Osteoblast (primary cell): ENCODE measurements around the gene FAM110A. TPM values are rescaled to one million over a fixed set of nuclear protein-coding genes. Genes with fewer than 3 reads are reported as not detected.

ENCODE experiments used
- DNase-seq: peaks from one replicate; pipeline ENCODE4 v3.0.0; 2011; ENCODE audit warnings: low spot score, mixed read lengths; ENCODE audit not compliant: insufficient read length; ENCODE audit errors: missing footprints
- H2AFZ ChIP-seq: 2 replicates; pipeline ENCODE4 v1.6.0; 2011; ENCODE audit warnings: mild to moderate bottlenecking, low read length
- H3K27ac ChIP-seq: 2 replicates; pipeline ENCODE4 v1.5.1; 2011; ENCODE audit warnings: mild to moderate bottlenecking, low read depth, low read length, moderate library complexity
- H3K27me3 ChIP-seq: 2 replicates; pipeline ENCODE4 v1.6.0; 2012; ENCODE audit warnings: mild to moderate bottlenecking, control low read depth, inconsistent platforms, low read length, moderate library complexity; ENCODE audit not compliant: insufficient read depth
- H3K36me3 ChIP-seq: 2 replicates; pipeline ENCODE4 v1.5.1; 2011; ENCODE audit warnings: mild to moderate bottlenecking, low read length, control low read depth, moderate library complexity; ENCODE audit not compliant: insufficient read depth
- H3K4me1 ChIP-seq: 2 replicates; pipeline ENCODE4 v1.5.1; 2011; ENCODE audit warnings: mild to moderate bottlenecking, low read length, control low read depth, moderate library complexity; ENCODE audit not compliant: insufficient read depth
- H3K4me2 ChIP-seq: 2 replicates; pipeline ENCODE4 v1.6.0; 2011; ENCODE audit warnings: mild to moderate bottlenecking, low read length; ENCODE audit not compliant: insufficient read depth
- H3K4me3 ChIP-seq: fragments of 200-600 bp; sonication (generic); 3 replicates; pipeline ENCODE4 v1.5.1; 2012; ENCODE audit warnings: mild to moderate bottlenecking, low read length, inconsistent platforms; ENCODE audit not compliant: insufficient read depth
- H3K79me2 ChIP-seq: 2 replicates; pipeline ENCODE4 v1.6.0; 2012; ENCODE audit warnings: mild to moderate bottlenecking, low read length, control low read depth, inconsistent platforms; ENCODE audit not compliant: insufficient read depth
- H3K9me3 ChIP-seq: 2 replicates; pipeline ENCODE4 v1.5.1; 2011; ENCODE audit warnings: low read depth, low read length, control low read depth
- H4K20me1 ChIP-seq: 2 replicates; pipeline ENCODE4 v1.6.0; 2012; ENCODE audit warnings: mild to moderate bottlenecking, low read length, control low read depth; ENCODE audit not compliant: insufficient read depth
- CTCF ChIP-seq: IDR thresholded peaks from 2 replicates; pipeline ENCODE4 v1.5.1; 2011; ENCODE audit warnings: mild to moderate bottlenecking, low read depth, low read length, moderate library complexity; ENCODE audit errors: extremely low read depth
- total RNA-seq: library from RNA; depleted of rRNA; stranded (reverse); fragments of >200 nt; gene quantifications from 2 replicates; pipeline ENCODE4 v1.2.3, GENCODE V29; 2012

Gene FAM110A
- total RNA-seq, 1 donor = 9.8 TPM

- no peak overlapping the region for H3K4me2 ChIP-seq
- H3K27me3 ChIP-seq = no peaks in the 10 kb centered on the region
- H3K4me3 ChIP-seq = no peak overlapping the region
- no peaks in the 10 kb centered on the region for H3K4me1 ChIP-seq
- TF ChIP-seq CTCF = no peak
- no peak overlapping the region for H3K27ac ChIP-seq
- H2AFZ ChIP-seq = no peak overlapping the region
- no peaks in the 10 kb centered on the region for H3K79me2 ChIP-seq
- H3K36me3 ChIP-seq = no peaks in the 10 kb centered on the region
- no peaks in the 10 kb centered on the region for H3K9me3 ChIP-seq
- DNase-seq = no peak
- H4K20me1 ChIP-seq = no peaks in the 10 kb centered on the region
These were observed 13.7 kb upstream of the FAM110A start for GRCh38 chr20:819680-820322.

- Histone ChIP-seq H3K4me3 (no peak overlapping the region), H3K27me3 (no peaks in the 10 kb centered on the region), H4K20me1 (no peaks in the 10 kb centered on the region), H3K36me3 (no peaks in the 10 kb centered on the region), H3K27ac (no peak overlapping the region), H3K4me2 (no peak overlapping the region), H3K79me2 (no peaks in the 10 kb centered on the region), H3K9me3 (no peaks in the 10 kb centered on the region), H3K4me1 (no peaks in the 10 kb centered on the region), H2AFZ (no peak overlapping the region)
- DNase-seq = no peak
- TF ChIP-seq CTCF = no peak
These were observed 13.1 kb upstream of the FAM110A start for GRCh38 chr20:820323-820953.

- H3K9me3 ChIP-seq = no peaks in the 10 kb centered on the region
- no peak overlapping the region for H3K4me2 ChIP-seq
- H3K4me3 ChIP-seq = no peak overlapping the region
- H4K20me1 ChIP-seq = no peaks in the 10 kb centered on the region
- DNase-seq = peak; percentile 58
- no peak overlapping the region for H2AFZ ChIP-seq
- no peaks in the 10 kb centered on the region for H3K36me3 ChIP-seq
- H3K79me2 ChIP-seq = no peaks in the 10 kb centered on the region
- H3K4me1 ChIP-seq = no peaks in the 10 kb centered on the region
- H3K27ac ChIP-seq = no peak overlapping the region
- no peak for TF ChIP-seq CTCF
- H3K27me3 ChIP-seq = no peaks in the 10 kb centered on the region
These were observed 12.3 kb upstream of the FAM110A start for GRCh38 chr20:821046-821730.

- no peak for TF ChIP-seq CTCF
- H3K79me2 ChIP-seq = no peaks in the 10 kb centered on the region
- H3K4me3 ChIP-seq = no peak overlapping the region
- no peaks in the 10 kb centered on the region for H3K27me3 ChIP-seq
- H2AFZ ChIP-seq = no peak overlapping the region
- no peak overlapping the region for H3K4me2 ChIP-seq
- no peaks in the 10 kb centered on the region for H3K36me3 ChIP-seq
- H3K27ac ChIP-seq = no peak overlapping the region
- DNase-seq = no peak
- no peaks in the 10 kb centered on the region for H4K20me1 ChIP-seq
- no peaks in the 10 kb centered on the region for H3K9me3 ChIP-seq
- no peaks in the 10 kb centered on the region for H3K4me1 ChIP-seq
These were observed 11.8 kb upstream of the FAM110A start for GRCh38 chr20:821731-822065.
